Upper lobe of left lung (tissue), 6 donors: Measurements from ENCODE around the gene ZNF8. TPM values are rescaled to one million over a fixed set of nuclear protein-coding genes. Genes with fewer than 3 reads are reported as not detected.

ENCODE experiments used
- ATAC-seq, 2 donors: fragments of 200-7000 bp; cut with Tn5 transposase; one replicate each; pipeline ENCODE4 v1.9.1; 2022; ENCODE audit warnings: mild to moderate bottlenecking in 2 of 2, moderate library complexity in 2 of 2; ENCODE audit not compliant: low FRiP score in 2 of 2
- DNase-seq, 2 donors: peaks; one replicate each; pipeline ENCODE4 v3.0.0-alpha.2; 2019 to 2020
- H3K27ac ChIP-seq, 4 donors: fragments of 200-600 bp; sonication (generic); one replicate each; pipeline ENCODE4 v1.5.1; 2016 to 2019
- H3K27me3 ChIP-seq, 4 donors: fragments of 200-600 bp; sonication (generic); one replicate each; pipeline ENCODE4 v1.5.1; 2017 to 2019
- H3K36me3 ChIP-seq, 4 donors: fragments of 200-600 bp; sonication (generic); one replicate each; pipeline ENCODE4 v1.5.1; 2016 to 2019
- H3K4me1 ChIP-seq, 4 donors: fragments of 200-600 bp; sonication (generic); one replicate each; pipeline ENCODE4 v1.5.1; 2018 to 2019
- H3K4me3 ChIP-seq, 4 donors: fragments of 200-600 bp; sonication (generic); one replicate each; pipeline ENCODE4 v1.5.1; 2017 to 2019; ENCODE audit warnings: mild to moderate bottlenecking in 2 of 4, moderate library complexity in 1 of 4
- H3K9me3 ChIP-seq, 4 donors: fragments of 200-600 bp; sonication (generic); one replicate each; pipeline ENCODE4 v1.5.1; 2018 to 2019
- CTCF ChIP-seq, 6 experiments: fragments of 450-650 bp in 4 of 6; fragments of 200-600 bp in 2 of 6; sonication (generic) in 2 of 6; IDR thresholded peaks; one replicate each; pipeline ENCODE4 v1.5.1; 2016 to 2019; ENCODE audit warnings: antibody characterized with exemption in 6 of 6
- EP300 ChIP-seq, 4 donors: sonication (generic); formaldehyde crosslinking; IDR thresholded peaks; one replicate each; pipeline ENCODE4 v1.5.1; 2017; ENCODE audit warnings: antibody characterized with exemption in 4 of 4, control low read depth in 2 of 4
- POLR2A ChIP-seq, 4 donors: fragments of 450-650 bp; IDR thresholded peaks; one replicate each; pipeline ENCODE4 v1.5.1; 2016 to 2017; ENCODE audit warnings: antibody characterized with exemption in 4 of 4, mild to moderate bottlenecking in 2 of 4
- POLR2AphosphoS5 ChIP-seq, 2 donors: sonication (generic); formaldehyde crosslinking; IDR thresholded peaks; one replicate each; pipeline ENCODE4 v1.5.1; 2017; ENCODE audit warnings: antibody characterized with exemption in 2 of 2
- WGBS, 2 donors: methylation state at CpG; one replicate each; pipeline ENCODE4 v1.1.5; 2017 to 2018; 5-methylcytosine and 5-hydroxymethylcytosine counted together
- total RNA-seq, 6 donors: library from RNA; depleted of rRNA in 4 of 6; stranded (reverse); fragments of >200 nt in 4 of 6; gene quantifications; one replicate each; pipeline versions ENCODE4 v1.1.0 to v1.2.1, GENCODE V29; 2016 to 2021
- donor health status: DM: no; HTN: no; CAD: no; lungs with moderate emphysema.
- donor health status: DM: no; HTN: yes; CAD: no; lungs with severe emphysema.

Gene ZNF8
- total RNA-seq, 6 donors from 2014 or later, result 4.5 to 13.6 (median 7.1) TPM

GRCh38 chr19:58304748-58305064, 26.0 kb downstream of the ZNF8 start:
- Histone ChIP-seq H3K9me3 (peaks cover 0 to 12% (median 2%) of the 10 kb centered on the region in 4 donors), H3K27me3 (no peaks in the 10 kb centered on the region), H3K4me1 (peaks cover 8 to 24% (median 17%) of the 10 kb centered on the region in 4 donors), H3K36me3 (peaks cover 0 to 49% (median 26%) of the 10 kb centered on the region in 4 donors), H3K27ac (peak overlapping the region; percentile 92 to 95 (median 93)), H3K4me3 (peak overlapping the region; percentile 5 to 98 (median 66))
- DNase-seq (no peak), ATAC-seq (peak in 1 of 2 donors; percentile 3)
- TF ChIP-seq POLR2A (IDR thresholded peaks at IDR 0.05) (no peak), CTCF (IDR thresholded peaks at IDR 0.05) (no peak), EP300 (IDR thresholded peaks at IDR 0.05) (no peak), POLR2AphosphoS5 (IDR thresholded peaks at IDR 0.05) (no peak)
- 26 to 29% methylated on average over 7 of the region's 7 CpGs for WGBS, 2 donors

- H3K27me3 ChIP-seq, result no peaks in the 10 kb centered on the region
- WGBS, 2 donors, result 1% methylated on average over 49 to 54 of the region's 55 CpGs
- peaks cover 0 to 10% (median 2%) of the 10 kb centered on the region in 4 donors for H3K9me3 ChIP-seq
- DNase-seq, result peak; percentile 96 to 99
- peak within 1 kb of the TSS; percentile 61 to 98 (median 76) for H3K4me3 ChIP-seq
- ATAC-seq, result peak; percentile 99 to 100
- H3K36me3 ChIP-seq, result peaks cover 0 to 44% (median 25%) of the 10 kb centered on the region in 4 donors
- TF ChIP-seq POLR2A (IDR thresholded peaks at IDR 0.05) (peak; percentile 76 to 94 (median 88)), CTCF (IDR thresholded peaks at IDR 0.05) (peak in 4 of 6 experiments; percentile 63 to 86 (median 71)), EP300 (IDR thresholded peaks at IDR 0.05) (peak in 1 of 4 donors; percentile 82), POLR2AphosphoS5 (IDR thresholded peaks at IDR 0.05) (peak; percentile 99)
- H3K4me1 ChIP-seq, result peaks cover 8 to 24% (median 17%) of the 10 kb centered on the region in 4 donors
- peak within 1 kb of the TSS; percentile 92 to 95 (median 93) for H3K27ac ChIP-seq
Measured at GRCh38 chr19:58305065-58305931, 26.5 kb downstream of the ZNF8 start, which contains the start of gene ERVK3-1. Gene ERVK3-1 (plus strand): TSS chr19:58305377. CDS start chr19:58312169, 6,792 bp downstream.

GRCh38 chr19:58305932-58306323, 27.2 kb downstream of the ZNF8 start:
- ATAC-seq, result no peak
- TF ChIP-seq POLR2AphosphoS5 (IDR thresholded peaks at IDR 0.05) (no peak), CTCF (IDR thresholded peaks at IDR 0.05) (no peak), POLR2A (IDR thresholded peaks at IDR 0.05) (no peak), EP300 (IDR thresholded peaks at IDR 0.05) (no peak)

GRCh38 chr19:58307736-58308135, 29.0 kb downstream of the ZNF8 start:
- Histone ChIP-seq H3K27me3 (no peaks in the 10 kb centered on the region), H3K36me3 (peaks cover 10 to 51% (median 31%) of the 10 kb centered on the region in 4 donors), H3K4me1 (peaks cover 8 to 24% (median 17%) of the 10 kb centered on the region in 4 donors), H3K27ac (no peak overlapping the region), H3K4me3 (no peak overlapping the region), H3K9me3 (no peaks in the 10 kb centered on the region)
- DNase-seq (no peak), ATAC-seq (no peak)
- no peak for TF ChIP-seq EP300 (IDR thresholded peaks at IDR 0.05)
- TF ChIP-seq POLR2AphosphoS5 (IDR thresholded peaks at IDR 0.05), result no peak
- no peak for TF ChIP-seq CTCF (IDR thresholded peaks at IDR 0.05)
- no peak for TF ChIP-seq POLR2A (IDR thresholded peaks at IDR 0.05)
- 93 to 96% methylated on average over 4 of the region's 4 CpGs for WGBS, 2 donors

More at GRCh38 chr19:58305932-58306323, 27.2 kb downstream of the ZNF8 start:
- WGBS, 2 donors, result 58 to 67% methylated on average over 12 of the region's 12 CpGs
- Histone ChIP-seq H3K4me1 (peaks cover 8 to 24% (median 17%) of the 10 kb centered on the region in 4 donors), H3K27me3 (no peaks in the 10 kb centered on the region), H3K9me3 (peaks cover 0 to 7% (median 2%) of the 10 kb centered on the region in 4 donors), H3K36me3 (peaks cover 0 to 37% (median 21%) of the 10 kb centered on the region in 4 donors), H3K27ac (peak overlapping the region; percentile 92 to 95 (median 93)), H3K4me3 (peak overlapping the region; percentile 61 to 98 (median 76))
- DNase-seq, result no peak
